ENCODE measurements around the gene ADAMTS19. TPM values are rescaled to one million over a fixed set of nuclear protein-coding genes. Genes with fewer than 3 reads are reported as not detected.

ADAMTS19 gene
- total and polyA plus RNA-seq, 2 of the 8 experiments (the other 6 are each of a cell fraction or from before 2014, with no cell fraction given), result 17.3 to 28.8 TPM

- Histone ChIP-seq H3K18ac (ENCODE audit: extremely low read depth, low read length) (no peak overlapping the region), H3K4me2 (ENCODE audit: insufficient read depth in 1 of 2, low read depth in 2 of 2, low read length in 2 of 2) (no peak overlapping the region), H3K14ac (ENCODE audit: insufficient read length) (no peak overlapping the region), H3K9me3 (ENCODE audit: insufficient read depth in 2 of 2, low read depth in 1 of 2, low read length in 1 of 2) (no peaks in the 10 kb centered on the region), H3K23me2 (ENCODE audit: low read depth, low read length) (no peaks in the 10 kb centered on the region), H4K20me1 (replicated peaks in 1 of 2; ENCODE audit: control insufficient read depth in 1 of 2, insufficient read depth in 2 of 2, low read length in 2 of 2) (no peaks in the 10 kb centered on the region), H2BK5ac (ENCODE audit: low read depth, low read length) (no peak overlapping the region), H2BK12ac (ENCODE audit: low read depth, low read length) (no peak overlapping the region), H3K79me1 (ENCODE audit: low read depth, low read length) (no peaks in the 10 kb centered on the region), H3K4ac (replicated peaks; ENCODE audit: insufficient read length, low read depth, low read length) (no peak overlapping the region), H2BK15ac (ENCODE audit: low read length) (no peak overlapping the region), H3K4me1 (replicated peaks in 1 of 4; ENCODE audit: control insufficient read depth in 3 of 4, insufficient read depth in 4 of 4, low read length in 3 of 4) (0 out of 7 replicates have a peak, but pooled peaks cover 0 to 3% (median 0%) of the 10 kb centered on the region in 4 experiments), H4K8ac (ENCODE audit: extremely low read depth, insufficient read depth, low read length) (no peak overlapping the region), H3K27me3 (replicated peaks in 1 of 4; ENCODE audit: control insufficient read depth in 3 of 4, extremely low read depth in 1 of 4, insufficient read depth in 3 of 4, low read length in 3 of 4) (no peaks in the 10 kb centered on the region), H2AK5ac (ENCODE audit: low read depth, low read length) (no peak overlapping the region), H3K23ac (ENCODE audit: insufficient read length) (no peak overlapping the region), H3K56ac (replicated peaks; ENCODE audit: insufficient read length, low read depth, low read length) (no peak overlapping the region), H3K4me3 (ENCODE audit: extremely low read depth in 1 of 4, insufficient read depth in 2 of 4, low read depth in 3 of 4, low read length in 4 of 4) (no peak overlapping the region), H2BK20ac (ENCODE audit: low read length) (no peak overlapping the region), H4K91ac (replicated peaks; ENCODE audit: insufficient read length, low read length) (no peak overlapping the region), H3K9ac (replicated peaks in 1 of 4; ENCODE audit: extremely low read depth in 1 of 4, low read depth in 3 of 4, low read length in 3 of 4) (no peak overlapping the region), H3K36me3 (ENCODE audit: control insufficient read depth in 2 of 4, insufficient read depth in 4 of 4, low read length in 3 of 4) (no peaks in the 10 kb centered on the region), H3K79me2 (ENCODE audit: control insufficient read depth in 1 of 2, insufficient read depth in 2 of 2, low read length in 2 of 2) (no peaks in the 10 kb centered on the region), H2BK120ac (replicated peaks; ENCODE audit: low read depth, low read length) (no peak overlapping the region), H3K27ac (ENCODE audit: low read depth, low read length) (no peak overlapping the region), H4K5ac (ENCODE audit: insufficient read length, low read depth, low read length) (no peak overlapping the region), H2AFZ (ENCODE audit: low read length) (no peak overlapping the region)
- ChIA-PET POLR2A (ENCODE audit: partially characterized antibody) (no interaction called here), CTCF (ENCODE audit: partially characterized antibody) (interaction anchor here (0.6 to 3.4 kb wide), 6 partner anchors 9 to 1345 kb away, joined by 3 to 15 read pairs (median 4); partner anchors contain the start of gene MINAR2)
- 88% methylated on average over 1 of the region's 1 CpG; no CpG with 5 or more reads in 1 of the 2 experiments for WGBS, 2 experiments (ENCODE audit: extremely low coverage in 1 of 2, insufficient coverage in 1 of 2, insufficient read length in 1 of 2, insufficient replicate concordance in 2 of 2, low coverage in 1 of 2, low lambda C conversion rate in 2 of 2, missing lambda C conversion rate in 1 of 2)
- DNase-seq (ENCODE audit: low read depth in 1 of 2, low spot score in 2 of 2) (no peak), FAIRE-seq (no peak)
- TF ChIP-seq CEBPB (IDR thresholded peaks at IDR 0.05; ENCODE audit: low read depth, low read length), result no peak
These were observed 300.7 kb downstream of the ADAMTS19 start for GRCh38 chr5:129760636-129761325.
